ENCODE measurements around the gene FCSK. TPM values are rescaled to one million over a fixed set of nuclear protein-coding genes. Genes with fewer than 3 reads are reported as not detected.
"Not testable (repeated sequence)": the region's sequence is repeated elsewhere in the genome, so short reads cannot be mapped to it uniquely, and the experiment has no call there.

FCSK gene
- total RNA-seq: 10 to 100 TPM in 2 of 4 donors, 1 to 10 TPM in 2; 4.9 to 11.0 (median 9.3) TPM
- 1 to 10 TPM; 5.7 to 8.0 (median 6.0) TPM for polyA plus RNA-seq
- long read RNA-seq, donor 1, full-length matches to known transcripts: 5 of 16 reads
- long read RNA-seq, donor 1, partial matches to known transcripts: 9 of 16 reads
- long read RNA-seq, donor 1, other reads (novel, unspliced or antisense): 2 of 16 reads
- long read RNA-seq, donor 2, full-length matches to known transcripts: 4 of 20 reads
- long read RNA-seq, donor 2, partial matches to known transcripts: 8 of 20 reads
- long read RNA-seq, donor 2, other reads (novel, unspliced or antisense): 8 of 20 reads

- Histone ChIP-seq H3K9me3 (no peaks in the 10 kb centered on the region), H3K27ac (peak within 1 kb of the TSS; percentile 99), H3K27me3 (ENCODE audit: insufficient read depth in 3 of 3, low read length in 2 of 3) (peaks cover 0 to 4% (median 0%) of the 10 kb centered on the region in 3 donors), H3K4me3 (peak within 1 kb of the TSS; percentile 98), H3K4me1 (peaks cover 4% of the 10 kb centered on the region), H3K36me3 (ENCODE audit: insufficient read depth in 1 of 2, low read depth in 1 of 2) (peaks cover 0 to 3% of the 10 kb centered on the region in 2 donors)
- TF ChIP-seq CTCF (IDR thresholded peaks at IDR 0.05): no peak
- intact Hi-C loops (cut with DNase I): loop anchor here in 1 of 2 donors (2.0 kb wide), 1 partner anchor 16 kb away; the partner anchor contains the start of gene ST3GAL2
- 0 to 1% (median 0%) methylated on average over 63 to 67 of the region's 67 CpGs for WGBS, 3 donors
- ATAC-seq (peak; percentile 91 to 95 (median 92)), DNase-seq (peak; percentile 67 to 85)
Observed at GRCh38 chr16:70454222-70455034, at the start of gene FCSK. Gene FCSK (plus strand): TSS chr16:70454595. CDS start chr16:70463191, 8,596 bp downstream.

DNA sequence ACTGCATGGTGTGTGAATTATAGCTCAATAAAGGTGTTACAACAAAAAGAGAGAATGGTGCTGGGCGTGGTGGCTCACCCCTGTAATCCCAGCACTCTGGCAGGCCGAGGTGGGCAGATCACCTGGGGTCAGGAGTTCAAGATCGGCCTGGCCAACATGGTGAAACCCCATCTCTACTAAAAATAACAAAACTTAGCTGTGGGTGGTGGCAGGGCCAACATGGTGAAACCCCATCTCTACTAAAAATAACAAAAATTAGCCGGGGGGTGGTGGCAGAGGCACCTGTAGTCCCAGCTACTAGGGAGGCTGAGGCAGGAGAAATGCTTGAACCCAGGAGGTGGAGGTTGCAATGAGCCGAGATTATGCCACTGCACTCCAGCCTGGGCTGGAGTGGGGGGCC is 48.3 kb upstream of the FCSK start:
- peaks cover 31% of the 10 kb centered on the region for H3K4me1 ChIP-seq
- intact Hi-C loops (cut with DNase I); H3K9me3 ChIP-seq; H3K4me3 ChIP-seq; H3K27me3 ChIP-seq (ENCODE audit: insufficient read depth in 3 of 3, low read length in 2 of 3); DNase-seq; H3K36me3 ChIP-seq (ENCODE audit: insufficient read depth in 1 of 2, low read depth in 1 of 2): not testable (repeated sequence)
- ATAC-seq: peak in 3 of 4 donors; percentile 22 to 63 (median 29)
- WGBS, 3 donors: 41 to 45% (median 43%) methylated on average over 5 of the region's 5 CpGs
- H3K27ac ChIP-seq: peak overlapping the region; percentile 41

GRCh38 chr16:70407811-70408274 is 46.6 kb upstream of the FCSK start:
- no peaks in the 10 kb centered on the region for H3K9me3 ChIP-seq
- H3K27ac ChIP-seq: peak overlapping the region; percentile 30
- DNase-seq (no peak), ATAC-seq (no peak)
- intact Hi-C loops (cut with DNase I): no loop called here
- peaks cover 31% of the 10 kb centered on the region for H3K4me1 ChIP-seq
- H3K36me3 ChIP-seq (ENCODE audit: insufficient read depth in 1 of 2, low read depth in 1 of 2): no peaks in the 10 kb centered on the region
- no peak overlapping the region for H3K4me3 ChIP-seq
- H3K27me3 ChIP-seq (ENCODE audit: insufficient read depth in 3 of 3, low read length in 2 of 3): no peaks in the 10 kb centered on the region
- no peak for TF ChIP-seq CTCF (IDR thresholded peaks at IDR 0.05)
- whole genome bisulfite sequencing, 3 donors: 58 to 72% (median 59%) methylated on average over 10 of the region's 10 CpGs

- intact Hi-C loops (cut with DNase I): no loop called here
- Histone ChIP-seq H3K9me3 (no peaks in the 10 kb centered on the region), H3K27me3 (ENCODE audit: insufficient read depth in 3 of 3, low read length in 2 of 3) (no peaks in the 10 kb centered on the region), H3K4me3 (no peak overlapping the region), H3K4me1 (peaks cover 19% of the 10 kb centered on the region), H3K27ac (no peak overlapping the region), H3K36me3 (ENCODE audit: insufficient read depth in 1 of 2, low read depth in 1 of 2) (no peaks in the 10 kb centered on the region)
- ATAC-seq (no peak), DNase-seq (no peak)
- TF ChIP-seq CTCF (IDR thresholded peaks at IDR 0.05): no peak
- 54 to 77% (median 58%) methylated on average over 6 of the region's 6 CpGs for WGBS, 3 donors
Observed at GRCh38 chr16:70410734-70411133, 43.7 kb upstream of the FCSK start.

GRCh38 chr16:70412385-70412784 is 42.0 kb upstream of the FCSK start:
- no peak for ATAC-seq
- Histone ChIP-seq H3K27ac (no peak overlapping the region), H3K4me3 (no peak overlapping the region), H3K36me3 (ENCODE audit: insufficient read depth in 1 of 2, low read depth in 1 of 2) (no peaks in the 10 kb centered on the region), H3K4me1 (peaks cover 25% of the 10 kb centered on the region), H3K27me3 (ENCODE audit: insufficient read depth in 3 of 3, low read length in 2 of 3) (no peaks in the 10 kb centered on the region), H3K9me3 (no peaks in the 10 kb centered on the region)
- TF ChIP-seq CTCF (IDR thresholded peaks at IDR 0.05): no peak
- WGBS, 3 donors: 97 to 98% (median 97%) methylated on average over 8 of the region's 8 CpGs
- no peak for DNase-seq
- intact Hi-C loops (cut with DNase I): no loop called here

DNA sequence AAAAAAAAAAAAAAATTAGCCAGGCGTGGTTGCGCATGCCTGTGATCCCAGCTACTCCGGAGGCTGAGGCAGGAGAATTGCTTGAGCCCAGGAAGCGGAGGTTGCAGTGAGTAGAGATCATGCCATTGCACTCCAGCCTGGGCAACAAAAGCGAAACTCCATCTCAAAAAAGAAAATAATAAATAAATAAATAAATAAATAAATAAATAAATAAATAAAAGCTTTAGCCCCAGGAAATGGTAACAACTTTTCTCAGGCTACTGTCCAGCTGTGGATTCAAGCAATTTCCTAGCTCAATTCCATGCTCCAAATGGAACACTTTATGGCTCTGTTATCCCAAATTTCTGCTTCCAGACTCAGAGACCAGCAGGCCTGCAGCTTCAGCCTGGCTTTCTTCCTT is 40.8 kb upstream of the FCSK start:
- H3K36me3 ChIP-seq (ENCODE audit: insufficient read depth in 1 of 2, low read depth in 1 of 2); H3K27me3 ChIP-seq (ENCODE audit: insufficient read depth in 3 of 3, low read length in 2 of 3); H3K27ac ChIP-seq; ATAC-seq; H3K9me3 ChIP-seq; DNase-seq; intact Hi-C loops (cut with DNase I); H3K4me3 ChIP-seq: not testable (repeated sequence)
- 91 to 98% (median 98%) methylated on average over 5 of the region's 5 CpGs for WGBS, 3 donors
- peaks cover 26% of the 10 kb centered on the region for H3K4me1 ChIP-seq
